GM18951 (cell line): ENCODE measurements around the gene MAP3K13.

ENCODE experiments used
- POLR2A ChIP-seq: IDR thresholded peaks from 4 replicates; pipeline ENCODE4 v1.6.1; 2011; ENCODE audit warnings: mild to moderate bottlenecking; ENCODE audit not compliant: insufficient read length, insufficient read depth; ENCODE audit errors: extremely low read depth
- in situ Hi-C: fragments of 300-500 bp; cut with MboI; formaldehyde crosslinking; loops from one replicate; pipeline ENCODE4 v1.12.0; 2022; ENCODE audit warnings: low sequenced_read_pairs, mixed read lengths, inconsistent platforms; ENCODE audit not compliant: unreplicated experiment

MAP3K13 gene

GRCh38 chr3:185362850-185363661, at the start of gene MAP3K13:
Gene MAP3K13 (plus strand): TSS chr3:185363136. CDS start chr3:185428582, 65,446 bp downstream.
- no peak for TF ChIP-seq POLR2A
- in situ Hi-C loops, result no loop called here

- in situ Hi-C loops, result no loop called here
- no peak for TF ChIP-seq POLR2A
Measured at GRCh38 chr3:185313693-185314246, 49.2 kb upstream of the MAP3K13 start.

- TF ChIP-seq POLR2A, result no peak
- in situ Hi-C loops, result no loop called here
Measured at GRCh38 chr3:185316740-185317412, 46.1 kb upstream of the MAP3K13 start.

- no peak for TF ChIP-seq POLR2A
- in situ Hi-C loops, result no loop called here
Measured at GRCh38 chr3:185317674-185318073, 45.3 kb upstream of the MAP3K13 start.

- in situ Hi-C loops, result no loop called here
- TF ChIP-seq POLR2A, result no peak
Measured at GRCh38 chr3:185318141-185318540, 44.8 kb upstream of the MAP3K13 start.

- TF ChIP-seq POLR2A, result no peak
- in situ Hi-C loops, result no loop called here
Measured at GRCh38 chr3:185319801-185320200, 43.1 kb upstream of the MAP3K13 start.

- no peak for TF ChIP-seq POLR2A
- in situ Hi-C loops, result no loop called here
Measured at GRCh38 chr3:185320949-185321348, 42.0 kb upstream of the MAP3K13 start.

- in situ Hi-C loops, result no loop called here
- TF ChIP-seq POLR2A, result no peak
Measured at GRCh38 chr3:185322101-185322719, 40.7 kb upstream of the MAP3K13 start.

- TF ChIP-seq POLR2A, result no peak
- in situ Hi-C loops, result no loop called here
Measured at GRCh38 chr3:185325946-185326791, 36.8 kb upstream of the MAP3K13 start.

- in situ Hi-C loops, result no loop called here
- no peak for TF ChIP-seq POLR2A
Measured at GRCh38 chr3:185327062-185327461, 35.9 kb upstream of the MAP3K13 start.

GRCh38 chr3:185328324-185329004, 34.5 kb upstream of the MAP3K13 start:
- no peak for TF ChIP-seq POLR2A
- in situ Hi-C loops, result no loop called here

GRCh38 chr3:185330238-185330637, 32.7 kb upstream of the MAP3K13 start:
- in situ Hi-C loops, result no loop called here
- no peak for TF ChIP-seq POLR2A

- no peak for TF ChIP-seq POLR2A
- in situ Hi-C loops, result no loop called here
Measured at GRCh38 chr3:185330644-185331043, 32.3 kb upstream of the MAP3K13 start.
